ENCODE results near the gene TOMM5.
A peak's percentile ranks its signal among the peaks of the same experiment; 100 is the strongest.
"Not testable (repeated sequence)": the region's sequence is repeated elsewhere in the genome, so short reads cannot be mapped to it uniquely, and the experiment has no call there.

Gene TOMM5

GRCh38 chr9:37611014-37611413, 18.6 kb upstream of the TOMM5 start:
- no peak for DNase-seq (ENCODE audit: low spot score)

GRCh38 chr9:37609735-37610397, 17.5 kb upstream of the TOMM5 start:
- DNase-seq (ENCODE audit: low spot score) = no peak

GRCh38 chr9:37608250-37608649, 15.9 kb upstream of the TOMM5 start:
- no peak for DNase-seq (ENCODE audit: low spot score)

DNA sequence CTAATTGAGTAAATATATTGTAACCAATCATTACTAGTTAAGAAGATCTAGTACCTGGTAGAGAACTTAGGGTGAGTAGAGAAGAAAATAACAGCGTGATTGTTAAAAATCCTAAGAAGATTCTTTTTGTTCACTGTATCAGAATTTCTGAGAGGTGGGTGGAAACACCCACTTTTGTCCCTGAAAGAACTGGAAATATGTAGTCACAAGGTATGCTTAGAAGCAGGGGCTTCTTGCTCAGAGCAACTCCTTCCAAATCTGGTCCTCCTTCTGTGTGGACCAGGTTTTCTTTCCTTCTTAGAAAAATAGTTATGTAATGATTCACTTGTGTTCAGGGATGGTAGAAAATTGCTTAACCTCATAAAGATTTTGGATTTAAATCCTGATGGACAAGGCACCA, 11.9 kb upstream of the TOMM5 start:
- no peak for DNase-seq (ENCODE audit: low spot score)

DNA sequence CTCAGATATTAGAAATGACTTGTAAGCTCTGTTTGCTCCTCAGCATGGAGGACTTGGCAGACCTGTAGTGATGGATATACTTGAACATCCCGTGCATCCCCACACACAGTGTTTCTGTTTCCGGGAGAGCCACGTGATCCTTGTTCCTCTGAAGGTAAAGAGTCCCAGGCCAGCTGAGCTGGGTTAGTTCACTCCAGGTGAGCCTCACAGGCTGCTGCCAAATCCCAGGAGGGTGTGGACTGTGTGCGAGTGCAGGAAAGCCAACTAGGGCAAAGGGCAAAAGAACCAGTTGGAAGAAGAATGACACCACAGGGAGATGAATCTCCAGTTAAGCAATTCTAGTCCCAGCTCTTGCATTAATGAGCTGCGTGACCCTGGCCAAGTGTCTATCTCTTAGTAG, 10.4 kb upstream of the TOMM5 start:
- no peak for DNase-seq (ENCODE audit: low spot score)

DNA sequence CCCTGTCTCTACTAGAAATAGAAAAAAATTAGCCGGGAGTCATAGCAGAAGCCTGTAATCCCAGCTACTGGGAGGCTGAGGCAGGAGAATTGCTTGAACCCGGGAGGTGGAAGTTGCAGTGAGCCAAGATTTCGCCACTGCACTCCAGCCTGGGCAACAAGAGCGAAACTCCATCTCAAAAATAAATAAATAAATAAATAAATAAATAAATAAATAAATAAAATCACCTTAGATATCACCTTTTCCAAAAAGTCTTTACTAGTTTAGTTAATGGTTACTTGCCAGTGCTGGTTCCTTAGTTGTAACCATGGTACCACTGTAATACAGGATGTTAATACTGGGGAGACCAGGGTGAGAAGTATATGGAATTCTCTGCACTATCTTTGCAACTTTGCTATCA, 9.7 kb upstream of the TOMM5 start:
- DNase-seq (ENCODE audit: low spot score) = not testable (repeated sequence)

DNA sequence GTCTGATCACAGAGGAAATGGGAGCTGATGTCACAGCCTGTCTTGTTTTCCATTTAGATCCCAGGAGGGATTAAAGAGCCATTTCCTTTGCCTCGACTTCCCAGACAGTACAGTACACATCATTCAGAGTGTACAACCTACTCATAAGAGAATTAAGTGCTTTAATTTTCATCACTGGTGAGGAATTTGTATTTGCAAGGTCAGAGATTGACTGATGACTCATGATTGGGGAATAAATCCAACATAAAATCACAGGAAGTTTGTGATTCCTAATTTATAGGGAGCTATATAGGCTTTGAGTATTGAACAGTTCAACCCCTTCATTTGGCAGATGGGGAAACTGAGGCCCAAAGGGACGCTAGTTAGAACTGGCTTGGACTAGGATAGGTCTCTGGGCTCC, 4.1 kb upstream of the TOMM5 start:
- no peak for DNase-seq (ENCODE audit: low spot score)

DNA sequence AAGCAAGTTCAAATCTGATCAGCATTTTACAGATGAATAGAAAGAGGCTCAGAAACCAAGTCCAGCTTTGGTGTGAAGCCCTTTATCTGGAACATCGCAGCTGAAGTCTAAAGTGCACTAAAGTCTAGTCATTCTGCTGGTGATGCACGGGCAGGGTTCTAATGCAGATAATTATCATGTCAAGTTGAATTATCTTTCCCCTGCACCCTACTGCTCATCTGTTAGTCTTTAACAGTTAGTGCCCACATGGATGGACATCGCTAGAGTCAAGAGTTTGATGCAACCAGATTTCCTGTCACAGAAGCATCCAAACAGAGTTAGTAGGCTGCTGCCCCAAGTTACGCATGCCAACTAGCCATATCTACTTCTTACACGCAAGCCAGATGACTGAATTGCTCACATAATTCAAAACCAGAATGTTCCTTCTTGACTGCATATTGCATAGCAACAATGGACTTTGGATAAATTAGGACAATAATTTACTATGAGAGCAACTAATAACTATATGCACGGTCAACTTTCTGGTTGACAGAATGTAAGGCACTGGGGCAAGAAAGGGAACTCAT, 1.6 kb upstream of the TOMM5 start:
- DNase-seq (ENCODE audit: low spot score) = no peak

- no peak for DNase-seq (ENCODE audit: low spot score)
These were observed 4.9 kb downstream of the TOMM5 start for GRCh38 chr9:37587521-37587920.

GRCh38 chr9:37583522-37584121, 8.8 kb downstream of the TOMM5 start:
- DNase-seq (ENCODE audit: low spot score) = no peak

DNA sequence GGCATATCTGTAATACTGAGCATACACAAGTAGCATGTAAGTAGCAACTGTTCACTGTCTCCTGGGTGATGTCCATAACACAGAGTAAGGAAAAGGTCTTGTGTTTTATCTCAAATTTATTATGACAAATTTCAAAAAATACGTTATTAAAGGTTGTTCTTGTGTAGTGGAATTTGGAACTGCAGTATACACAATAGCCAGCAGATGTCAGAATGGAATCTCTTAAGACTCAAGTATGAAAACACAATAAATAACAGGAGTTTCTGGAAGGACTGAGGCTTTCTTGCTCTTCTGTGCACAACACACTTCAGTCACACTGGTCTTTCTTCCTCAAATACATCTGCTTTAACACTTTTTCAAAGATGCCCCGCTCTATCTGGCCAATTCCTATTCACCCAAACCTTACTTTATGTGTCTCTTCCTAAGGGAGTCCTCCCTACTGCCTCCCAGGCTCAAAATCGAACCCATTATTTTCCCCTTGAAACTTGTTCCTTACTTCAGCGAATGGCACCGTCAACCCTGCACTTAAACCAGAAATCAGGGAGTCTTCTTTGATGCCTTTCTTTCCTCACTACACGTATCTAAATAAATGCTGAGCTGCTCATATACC, 9.7 kb downstream of the TOMM5 start:
- no peak for DNase-seq (ENCODE audit: low spot score)

- DNase-seq (ENCODE audit: low spot score) = peak; percentile 92
These were observed 16.3 kb downstream of the TOMM5 start, which contains the start of gene FBXO10 for GRCh38 chr9:37575921-37576721. Gene FBXO10, minus strand, starts transcription at chr9:37576380. Its CDS starts 34,612 bp downstream, at chr9:37541768.

DNA sequence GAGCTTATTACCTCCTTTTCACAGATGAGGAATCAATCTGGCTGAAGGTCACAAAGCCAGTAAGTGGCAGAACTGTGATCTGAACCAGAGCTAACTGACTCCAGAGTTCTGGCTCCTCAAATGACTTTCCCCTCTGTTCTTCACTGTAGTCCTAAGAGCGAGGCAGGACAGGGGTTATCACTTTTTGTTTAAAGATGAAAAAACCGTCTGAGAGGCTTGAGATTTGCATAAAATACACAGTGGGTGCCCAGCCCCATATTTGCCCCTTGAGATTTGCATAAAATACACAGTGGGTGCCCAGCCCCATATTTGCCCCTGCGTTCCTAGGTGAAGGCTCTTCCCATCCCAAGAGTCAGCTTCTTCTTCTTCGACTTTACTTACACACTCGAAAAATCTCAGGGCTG, 16.9 kb downstream of the TOMM5 start:
- DNase-seq (ENCODE audit: low spot score) = no peak

- no peak for DNase-seq (ENCODE audit: low spot score)
These were observed 17.4 kb downstream of the TOMM5 start for GRCh38 chr9:37575001-37575400.

DNA sequence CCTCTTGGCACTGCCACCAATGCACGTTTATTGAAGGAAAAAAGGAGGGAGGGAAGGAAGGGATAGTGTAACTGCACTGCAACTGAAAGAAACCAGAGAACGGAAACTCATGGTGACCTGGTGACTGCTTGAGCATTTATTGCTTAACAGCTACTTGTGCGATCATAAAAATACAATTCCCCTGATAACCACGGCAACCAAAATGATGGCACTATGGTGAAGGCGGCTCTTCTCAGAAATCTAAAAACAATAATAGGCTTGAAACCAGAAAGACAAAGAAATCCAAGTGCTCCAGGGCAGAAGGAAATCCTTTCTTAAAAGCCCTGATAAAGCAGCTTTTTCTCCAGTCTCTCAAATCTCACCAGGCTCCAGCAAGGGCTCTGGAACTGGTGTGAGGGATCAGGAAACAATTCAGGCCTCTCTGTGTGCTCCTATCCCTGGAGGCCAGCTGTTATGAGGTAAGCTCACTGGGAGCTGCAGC, 18.1 kb downstream of the TOMM5 start:
- no peak for DNase-seq (ENCODE audit: low spot score)

DNA sequence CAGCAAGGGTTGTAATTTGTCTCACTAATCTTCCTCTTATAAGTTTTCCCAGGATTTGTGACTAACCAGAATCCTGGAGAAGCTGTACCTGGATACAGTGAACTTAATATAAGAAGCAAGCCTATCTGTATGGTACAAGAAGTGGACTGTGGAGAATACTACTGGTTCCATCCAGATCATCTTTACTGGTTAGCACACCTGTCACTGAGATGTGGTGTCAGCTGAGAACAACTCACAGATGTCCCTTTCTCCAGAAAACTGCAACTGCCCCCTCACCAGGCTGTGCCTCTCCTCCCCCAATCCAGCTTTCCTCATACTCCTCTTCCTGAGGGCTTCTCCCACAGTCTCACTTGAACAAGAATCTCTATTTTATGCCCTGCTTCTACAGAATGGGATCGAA, 21.1 kb downstream of the TOMM5 start:
- DNase-seq (ENCODE audit: low spot score) = no peak

GRCh38 chr9:37566716-37567115, 25.7 kb downstream of the TOMM5 start:
- no peak for DNase-seq (ENCODE audit: low spot score)

- DNase-seq (ENCODE audit: low spot score) = no peak
These were observed 26.5 kb downstream of the TOMM5 start for GRCh38 chr9:37565661-37566618.

DNA sequence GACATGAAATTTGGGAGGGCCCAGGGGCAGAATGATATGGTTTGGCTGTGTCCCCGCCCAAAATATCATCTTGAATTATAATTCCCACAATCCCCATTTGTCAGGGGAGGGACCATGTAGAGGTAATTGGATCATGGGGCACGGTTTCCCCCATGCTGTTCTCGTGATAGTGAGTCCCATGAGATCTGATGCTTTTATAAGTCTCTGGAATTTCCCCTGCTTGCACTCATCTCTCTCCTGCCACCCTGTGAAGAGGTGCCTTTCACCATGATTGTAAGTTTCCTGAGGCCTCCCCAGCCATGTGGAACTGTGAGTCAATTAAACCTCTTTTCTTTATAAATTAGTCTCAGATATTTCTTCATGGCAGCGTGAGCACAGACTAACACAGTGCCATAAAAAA, 27.5 kb downstream of the TOMM5 start:
- no peak for DNase-seq (ENCODE audit: low spot score)

- DNase-seq (ENCODE audit: low spot score) = no peak
These were observed 28.4 kb downstream of the TOMM5 start for GRCh38 chr9:37563806-37564513.
